WERI-Rb-1 (cell line): ENCODE data around the gene MKS1.

Source experiments
- DNase-seq: peaks from one replicate; pipeline ENCODE4 v3.0.0-alpha.2; 2020
- H3K27ac ChIP-seq: fragments of 250-450 bp; sonication (Bioruptor Pico); 2 replicates; pipeline ENCODE4 v1.5.1; 2020; ENCODE audit warnings: mild to moderate bottlenecking, moderate library complexity
- H3K27me3 ChIP-seq: fragments of 250-450 bp; sonication (Bioruptor Pico); 2 replicates; pipeline ENCODE4 v1.5.1; 2021; ENCODE audit warnings: mild to moderate bottlenecking, low read depth, moderate library complexity; ENCODE audit not compliant: insufficient read depth, severe bottlenecking
- H3K36me3 ChIP-seq: fragments of 250-450 bp; sonication (Bioruptor Pico); 2 replicates; pipeline ENCODE4 v1.5.1; 2020; ENCODE audit warnings: mild to moderate bottlenecking, moderate library complexity
- H3K4me3 ChIP-seq: 2 replicates; pipeline ENCODE4 v1.5.1; 2011; ENCODE audit warnings: low read depth, mild to moderate bottlenecking, control low read depth, low read length
- H3K9me3 ChIP-seq: fragments of 250-450 bp; sonication (Bioruptor Pico); 2 replicates; pipeline ENCODE4 v1.5.1; 2021; ENCODE audit warnings: mild to moderate bottlenecking, moderate library complexity; ENCODE audit not compliant: severe bottlenecking
- CTCF ChIP-seq: IDR thresholded peaks from 2 replicates; pipeline ENCODE4 v1.5.1; 2011; ENCODE audit warnings: low read depth, mild to moderate bottlenecking, control low read depth, inconsistent platforms, low read length

Gene MKS1

GRCh38 chr17:58181796-58182195 lies 37.3 kb downstream of the MKS1 start:
- Histone ChIP-seq H3K27ac (no peak overlapping the region), H3K9me3 (no peaks in the 10 kb centered on the region), H3K27me3 (no peaks in the 10 kb centered on the region), H3K36me3 (no peaks in the 10 kb centered on the region), H3K4me3 (no peak overlapping the region)
- no peak for DNase-seq
- no peak for TF ChIP-seq CTCF

GRCh38 chr17:58176200-58176599 lies 42.9 kb downstream of the MKS1 start:
- H3K27ac ChIP-seq, result no peak overlapping the region
- H3K27me3 ChIP-seq, result no peaks in the 10 kb centered on the region
- H3K36me3 ChIP-seq, result no peaks in the 10 kb centered on the region
- H3K9me3 ChIP-seq, result no peaks in the 10 kb centered on the region
- TF ChIP-seq CTCF, result no peak
- no peak overlapping the region for H3K4me3 ChIP-seq
- no peak for DNase-seq

- no peak for TF ChIP-seq CTCF
- DNase-seq, result no peak
Measured at GRCh38 chr17:58174871-58175270, 44.2 kb downstream of the MKS1 start.

GRCh38 chr17:58172369-58173071 lies 46.5 kb downstream of the MKS1 start:
- Histone ChIP-seq H3K36me3 (no peaks in the 10 kb centered on the region), H3K4me3 (no peak overlapping the region), H3K9me3 (peaks cover 3% of the 10 kb centered on the region), H3K27ac (no peak overlapping the region), H3K27me3 (no peaks in the 10 kb centered on the region)
- peak; percentile 82 for DNase-seq
- TF ChIP-seq CTCF, result peak; percentile 88

More at GRCh38 chr17:58174871-58175270, 44.2 kb downstream of the MKS1 start:
- no peak overlapping the region for H3K4me3 ChIP-seq
- no peaks in the 10 kb centered on the region for H3K27me3 ChIP-seq
- H3K27ac ChIP-seq, result no peak overlapping the region
- no peaks in the 10 kb centered on the region for H3K36me3 ChIP-seq
- H3K9me3 ChIP-seq, result peaks cover 3% of the 10 kb centered on the region

- H3K4me3 ChIP-seq, result no peak overlapping the region
- no peak for TF ChIP-seq CTCF
- H3K9me3 ChIP-seq, result peaks cover 3% of the 10 kb centered on the region
- H3K27me3 ChIP-seq, result no peaks in the 10 kb centered on the region
- DNase-seq, result no peak
- H3K27ac ChIP-seq, result no peak overlapping the region
- no peaks in the 10 kb centered on the region for H3K36me3 ChIP-seq
Measured at GRCh38 chr17:58170622-58171021, 48.4 kb downstream of the MKS1 start.

GRCh38 chr17:58166682-58167081 lies 52.4 kb downstream of the MKS1 start, which contains the start of gene OR4D2:
OR4D2 (plus strand) TSS chr17:58166982; CDS start chr17:58169656, 2,674 bp downstream.
- H3K27ac ChIP-seq, result no peak within 1 kb of the TSS
- peaks cover 3% of the 10 kb centered on the region for H3K9me3 ChIP-seq
- no peaks in the 10 kb centered on the region for H3K36me3 ChIP-seq
- no peaks in the 10 kb centered on the region for H3K27me3 ChIP-seq
- DNase-seq, result no peak
- no peak within 1 kb of the TSS for H3K4me3 ChIP-seq
- no peak for TF ChIP-seq CTCF
